Cardiac muscle cell (in vitro differentiated cells and primary cell): Measurements from ENCODE around the gene TMEM267. TPM values are rescaled to one million over a fixed set of nuclear protein-coding genes. Genes with fewer than 3 reads are reported as not detected.
"Not testable (repeated sequence)": the region's sequence is repeated elsewhere in the genome, so short reads cannot be mapped to it uniquely, and the experiment has no call there.

Source experiments
- DNase-seq, 2 donors: peaks; one replicate each; pipeline versions ENCODE4 v3.0.0 to v3.0.0-alpha.2; 2010 to 2017; ENCODE audit warnings: low read depth in 1 of 2, low spot score in 1 of 2
- H3K27ac ChIP-seq: fragments of 200-600 bp; sonication (generic); 2 replicates; pipeline ENCODE4 v1.5.1; 2016
- H3K27me3 ChIP-seq: fragments of 200-600 bp; sonication (generic); 2 replicates; pipeline ENCODE4 v1.6.0; 2016; ENCODE audit warnings: control low read depth
- H3K36me3 ChIP-seq: fragments of 200-600 bp; sonication (generic); 2 replicates; pipeline ENCODE4 v1.5.1; 2016; ENCODE audit warnings: control low read depth
- H3K4me1 ChIP-seq: fragments of 200-600 bp; sonication (generic); 2 replicates; pipeline ENCODE4 v1.8.1; 2017; ENCODE audit warnings: low read depth, mild to moderate bottlenecking, mixed run types
- H3K4me3 ChIP-seq: fragments of 200-600 bp; sonication (generic); 2 replicates; pipeline ENCODE4 v1.5.1; 2016; ENCODE audit warnings: mild to moderate bottlenecking
- H3K9me3 ChIP-seq: fragments of 200-600 bp; sonication (generic); 2 replicates; pipeline ENCODE4 v1.5.1; 2017; ENCODE audit warnings: low read depth, mild to moderate bottlenecking, control low read depth
- polyA plus RNA-seq: library from polyadenylated mRNA; unstranded; fragments of >200 nt; fragmentation: Nextera tagmentation; extraction: Ambion mirVana; gene quantifications from 2 replicates; pipeline ENCODE4 v1.2.1, GENCODE V29; 2016
- total RNA-seq: library from RNA; depleted of rRNA; stranded (reverse); fragments of >200 nt; gene quantifications from 2 replicates; pipeline ENCODE4 v1.2.3, GENCODE V29; 2016
- TF ChIP-seq, protein P1 (sequence below): IDR thresholded peaks from 2 replicates; pipeline ENCODE4 v1.5.1; 2012; ENCODE audit warnings: low read depth, mild to moderate bottlenecking, low read length

Gene TMEM267
- total and polyA plus RNA-seq, 2 experiments from 2014 or later = 3.1 to 8.8 TPM

DNA sequence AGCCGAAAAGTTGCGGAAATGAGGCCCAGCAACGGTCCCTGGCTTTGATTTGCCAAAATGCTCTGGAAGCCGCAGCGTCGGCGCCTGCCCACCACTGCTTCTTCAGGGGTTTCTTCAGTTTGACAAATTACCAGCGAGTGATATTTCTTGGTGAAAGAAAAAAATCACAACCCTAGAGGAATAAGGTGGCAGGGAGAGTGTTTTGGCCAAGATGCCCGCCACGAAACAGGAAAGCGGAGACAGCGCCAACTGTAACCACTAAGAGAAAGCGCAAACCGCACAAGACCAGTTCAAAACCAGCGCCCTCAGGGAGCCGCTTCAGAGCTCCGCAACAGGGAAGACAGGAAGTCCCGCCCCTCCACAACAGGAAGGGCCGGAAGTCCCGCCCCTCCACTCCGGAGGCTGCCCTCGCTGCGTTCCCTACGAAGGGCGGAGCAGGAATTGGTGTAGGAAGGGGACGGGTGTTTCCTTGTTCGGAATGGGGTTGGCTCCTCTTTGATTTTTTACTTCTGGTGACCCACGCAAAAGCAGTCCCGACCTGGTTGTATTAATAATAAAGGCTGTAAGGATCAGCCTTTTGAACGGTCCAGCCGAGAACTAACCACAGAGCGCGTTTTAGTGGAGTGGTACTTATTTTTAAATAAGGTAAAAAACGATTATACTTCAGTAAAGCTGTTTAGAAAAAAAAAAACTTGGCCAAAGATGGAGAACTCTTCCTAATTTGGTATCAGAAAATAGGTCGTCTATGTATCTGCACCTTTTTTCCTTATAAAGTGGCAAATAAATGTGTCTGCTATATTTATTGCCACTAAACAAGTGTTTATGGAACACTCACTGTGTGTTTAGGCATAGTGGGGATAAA lies 31.4 kb upstream of the TMEM267 start, which contains the start of gene C5orf34:
Gene C5orf34 (minus strand): TSS at position 333 of the 862 bp plus-strand sequence. CDS start 5,809 bp downstream, outside the sequence.
- Histone ChIP-seq H3K4me1 (peaks cover 7% of the 10 kb centered on the region), H3K36me3 (no peaks in the 10 kb centered on the region), H3K27ac (peak within 1 kb of the TSS; percentile 87), H3K27me3 (no peaks in the 10 kb centered on the region), H3K9me3 (no peaks in the 10 kb centered on the region), H3K4me3 (peak within 1 kb of the TSS; percentile 59)
- peak; percentile 97 to 98 for DNase-seq
- TF ChIP-seq, protein P1, sequence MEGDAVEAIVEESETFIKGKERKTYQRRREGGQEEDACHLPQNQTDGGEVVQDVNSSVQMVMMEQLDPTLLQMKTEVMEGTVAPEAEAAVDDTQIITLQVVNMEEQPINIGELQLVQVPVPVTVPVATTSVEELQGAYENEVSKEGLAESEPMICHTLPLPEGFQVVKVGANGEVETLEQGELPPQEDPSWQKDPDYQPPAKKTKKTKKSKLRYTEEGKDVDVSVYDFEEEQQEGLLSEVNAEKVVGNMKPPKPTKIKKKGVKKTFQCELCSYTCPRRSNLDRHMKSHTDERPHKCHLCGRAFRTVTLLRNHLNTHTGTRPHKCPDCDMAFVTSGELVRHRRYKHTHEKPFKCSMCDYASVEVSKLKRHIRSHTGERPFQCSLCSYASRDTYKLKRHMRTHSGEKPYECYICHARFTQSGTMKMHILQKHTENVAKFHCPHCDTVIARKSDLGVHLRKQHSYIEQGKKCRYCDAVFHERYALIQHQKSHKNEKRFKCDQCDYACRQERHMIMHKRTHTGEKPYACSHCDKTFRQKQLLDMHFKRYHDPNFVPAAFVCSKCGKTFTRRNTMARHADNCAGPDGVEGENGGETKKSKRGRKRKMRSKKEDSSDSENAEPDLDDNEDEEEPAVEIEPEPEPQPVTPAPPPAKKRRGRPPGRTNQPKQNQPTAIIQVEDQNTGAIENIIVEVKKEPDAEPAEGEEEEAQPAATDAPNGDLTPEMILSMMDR = peak; percentile 3

DNA sequence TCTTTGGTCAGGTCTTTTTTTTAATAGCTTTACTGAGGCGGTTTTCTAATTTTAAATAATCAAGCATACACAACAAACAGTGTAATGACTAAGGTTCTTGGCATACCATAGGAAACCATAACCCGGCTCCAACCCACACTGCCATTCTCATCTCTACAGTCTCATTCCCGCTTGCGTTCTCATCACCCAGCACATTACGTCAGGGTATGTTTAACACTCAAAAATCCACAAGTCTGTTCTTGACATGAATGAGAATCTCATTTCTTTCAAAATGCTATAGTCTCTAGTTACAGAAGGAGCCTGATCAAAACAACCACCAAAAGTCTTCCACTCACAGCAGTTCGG lies 30.8 kb upstream of the TMEM267 start:
- H3K27me3 ChIP-seq = no peaks in the 10 kb centered on the region
- H3K4me1 ChIP-seq = peaks cover 7% of the 10 kb centered on the region
- H3K27ac ChIP-seq = peak overlapping the region; percentile 87
- no peaks in the 10 kb centered on the region for H3K36me3 ChIP-seq
- TF ChIP-seq, protein P1 = no peak
- H3K9me3 ChIP-seq = no peaks in the 10 kb centered on the region
- H3K4me3 ChIP-seq = peak overlapping the region; percentile 59
- peak in 1 of 2 donors; percentile 76 for DNase-seq

DNA sequence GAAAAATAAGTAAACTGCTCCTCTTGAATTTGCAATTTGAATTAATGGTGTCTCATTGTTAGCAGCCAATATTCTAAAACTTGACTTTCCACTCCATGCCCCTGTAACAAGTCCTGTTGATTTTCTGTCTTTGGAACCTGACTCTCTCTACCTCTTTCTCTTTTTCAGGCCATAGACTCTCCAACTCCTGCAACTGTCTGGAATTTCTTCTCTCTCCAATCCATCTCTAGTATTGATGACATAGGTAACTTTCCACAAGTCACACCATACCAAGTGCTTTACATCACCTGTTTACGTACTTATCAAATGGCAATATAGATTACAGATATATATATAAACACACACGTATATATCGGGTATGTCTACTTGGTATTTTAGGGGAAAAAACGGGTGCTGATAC lies 30.4 kb upstream of the TMEM267 start:
- Histone ChIP-seq H3K9me3 (no peaks in the 10 kb centered on the region), H3K36me3 (no peaks in the 10 kb centered on the region), H3K4me3 (peak overlapping the region; percentile 59), H3K4me1 (peaks cover 7% of the 10 kb centered on the region), H3K27me3 (no peaks in the 10 kb centered on the region), H3K27ac (peak overlapping the region; percentile 87)
- TF ChIP-seq, protein P1 = no peak
- DNase-seq = no peak

DNA sequence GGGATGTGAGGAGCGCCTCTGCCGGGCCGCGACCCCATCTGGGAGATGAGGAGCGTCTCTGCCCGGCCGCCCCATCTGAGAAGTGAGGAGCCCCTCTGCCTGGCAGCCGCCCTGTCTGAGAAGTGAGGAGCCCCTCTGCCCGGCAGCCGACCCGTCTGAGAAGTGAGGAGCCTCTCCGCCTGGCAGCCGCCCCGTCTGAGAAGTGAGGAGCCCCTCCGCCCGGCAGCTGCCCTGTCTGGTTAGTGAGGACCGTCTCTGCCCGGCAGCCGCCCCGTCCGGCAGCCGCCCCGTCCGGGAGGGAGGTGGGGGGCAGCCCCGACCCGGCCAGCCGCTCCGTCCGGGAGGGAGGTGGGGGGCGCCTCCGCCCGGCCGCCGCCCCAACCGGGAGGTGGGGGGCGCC lies 27.4 kb upstream of the TMEM267 start:
- not testable (repeated sequence) for H3K4me3 ChIP-seq, H3K4me1 ChIP-seq, H3K36me3 ChIP-seq, H3K9me3 ChIP-seq, H3K27ac ChIP-seq, H3K27me3 ChIP-seq, DNase-seq

DNA sequence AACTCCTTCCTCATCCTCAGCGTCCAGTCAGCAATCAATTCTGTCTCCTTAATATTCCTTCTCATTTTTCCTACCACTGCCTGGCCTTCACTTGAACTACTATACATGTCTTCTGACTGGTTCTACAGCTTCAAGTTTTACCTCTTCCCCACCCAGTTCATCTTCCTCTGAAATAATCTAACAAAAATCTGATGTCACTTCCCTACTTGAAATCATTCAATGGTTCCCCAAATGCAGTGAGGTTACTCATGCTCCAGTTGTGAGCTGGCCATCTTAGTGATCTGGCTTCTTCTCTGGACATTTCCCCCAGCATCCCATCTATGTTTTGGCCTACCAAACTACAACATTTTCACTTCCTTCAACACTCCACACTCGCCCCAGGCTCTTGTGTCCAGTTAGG lies 14.9 kb upstream of the TMEM267 start:
- Histone ChIP-seq H3K27me3 (no peaks in the 10 kb centered on the region), H3K9me3 (no peaks in the 10 kb centered on the region), H3K27ac (no peak overlapping the region), H3K4me1 (no peaks in the 10 kb centered on the region), H3K4me3 (no peak overlapping the region), H3K36me3 (no peaks in the 10 kb centered on the region)
- DNase-seq = no peak
- TF ChIP-seq, protein P1 = no peak

DNA sequence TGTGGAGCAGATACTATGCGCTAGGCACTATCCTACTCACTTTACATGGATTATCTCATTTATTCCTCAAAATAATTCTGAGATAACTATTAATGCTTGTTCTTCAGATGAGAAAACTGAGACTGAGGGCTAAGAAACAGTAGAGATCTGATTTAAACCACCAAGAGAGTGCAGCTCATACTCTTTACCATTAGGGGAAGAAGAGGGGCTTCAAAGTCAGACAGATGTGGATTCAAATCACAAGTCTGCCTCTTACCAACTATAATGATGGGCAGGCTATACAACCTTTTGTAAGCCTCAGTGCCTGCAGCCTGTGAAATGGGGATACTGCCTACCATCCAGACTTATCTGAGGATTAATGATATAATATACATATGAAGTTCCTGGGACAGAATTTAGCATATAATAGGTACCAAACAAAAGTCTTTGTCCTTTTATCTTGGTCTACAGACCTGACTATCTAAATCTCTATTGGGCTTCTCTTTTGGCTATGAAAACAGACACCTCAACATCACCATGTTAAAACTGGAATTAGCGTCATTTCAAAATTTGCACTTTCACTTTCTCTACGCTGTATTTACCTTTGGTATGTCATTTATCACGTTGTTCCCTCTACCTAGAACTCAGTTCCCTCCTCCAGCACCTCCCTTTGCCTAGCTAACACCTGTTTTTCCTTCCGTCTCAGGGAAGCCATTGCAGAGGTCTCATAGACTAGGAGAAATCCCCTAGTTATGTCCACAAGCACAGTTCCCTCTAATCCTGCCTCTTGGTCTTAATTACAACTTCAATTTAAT lies 13.8 kb upstream of the TMEM267 start:
- H3K4me3 ChIP-seq = no peak overlapping the region
- no peaks in the 10 kb centered on the region for H3K4me1 ChIP-seq
- no peaks in the 10 kb centered on the region for H3K9me3 ChIP-seq
- no peaks in the 10 kb centered on the region for H3K36me3 ChIP-seq
- no peak overlapping the region for H3K27ac ChIP-seq
- no peak for DNase-seq
- no peaks in the 10 kb centered on the region for H3K27me3 ChIP-seq
- TF ChIP-seq, protein P1 = no peak
